B cell (primary cell): ENCODE data around the gene TMEM185A.

Source experiments
- EZH2 ChIP-seq: IDR thresholded peaks from 2 replicates; pipeline ENCODE4 v1.6.1; 2012; ENCODE audit warnings: borderline replicate concordance, low read depth, mild to moderate bottlenecking, moderate library complexity, low read length; ENCODE audit not compliant: insufficient read depth, poor library complexity, severe bottlenecking
- TF ChIP-seq, protein P1 (sequence below): fragments of 200-600 bp; IDR thresholded peaks from one replicate; pipeline ENCODE4 v1.8.0; 2022; ENCODE audit warnings: antibody characterized with exemption, mild to moderate bottlenecking

DNA sequence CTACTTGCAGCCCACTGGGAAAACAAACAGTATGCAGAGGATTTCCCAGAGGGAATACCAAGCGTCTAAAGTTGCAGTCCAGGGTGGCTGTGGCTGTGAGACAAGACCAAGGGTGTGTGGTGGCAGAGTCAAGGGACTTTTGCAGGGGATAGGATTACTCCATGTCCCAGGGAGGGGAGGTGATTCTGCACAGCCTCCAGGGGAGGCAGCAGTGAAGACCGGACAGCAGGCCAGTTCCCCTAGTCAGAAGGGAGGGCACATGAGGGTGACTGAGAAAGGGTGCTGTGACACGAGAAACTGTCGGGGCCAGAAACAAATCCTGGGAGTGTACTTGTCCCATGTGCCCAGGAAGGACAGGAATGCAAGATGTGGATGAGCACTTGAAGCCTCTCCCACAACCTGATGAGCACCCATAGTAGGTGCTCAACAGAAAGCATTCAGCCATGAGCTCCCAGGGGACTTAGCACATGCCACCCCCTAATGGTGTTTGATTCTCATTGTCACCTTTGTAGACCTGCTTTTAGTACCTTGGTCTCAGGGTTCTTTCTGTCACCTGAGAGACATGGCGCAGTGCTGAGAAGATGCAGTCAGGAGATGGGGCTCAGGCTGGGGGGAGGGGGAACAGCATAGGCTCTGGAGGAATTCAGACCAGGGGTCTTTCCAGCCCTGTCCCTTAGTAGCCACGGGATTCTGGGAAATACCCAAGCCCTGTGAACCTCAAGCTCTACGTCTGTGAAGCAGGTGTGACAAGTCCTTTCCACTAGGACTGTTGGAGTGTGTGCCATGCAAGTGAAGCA is 63.8 kb downstream of the TMEM185A start:
- TF ChIP-seq, protein P1, sequence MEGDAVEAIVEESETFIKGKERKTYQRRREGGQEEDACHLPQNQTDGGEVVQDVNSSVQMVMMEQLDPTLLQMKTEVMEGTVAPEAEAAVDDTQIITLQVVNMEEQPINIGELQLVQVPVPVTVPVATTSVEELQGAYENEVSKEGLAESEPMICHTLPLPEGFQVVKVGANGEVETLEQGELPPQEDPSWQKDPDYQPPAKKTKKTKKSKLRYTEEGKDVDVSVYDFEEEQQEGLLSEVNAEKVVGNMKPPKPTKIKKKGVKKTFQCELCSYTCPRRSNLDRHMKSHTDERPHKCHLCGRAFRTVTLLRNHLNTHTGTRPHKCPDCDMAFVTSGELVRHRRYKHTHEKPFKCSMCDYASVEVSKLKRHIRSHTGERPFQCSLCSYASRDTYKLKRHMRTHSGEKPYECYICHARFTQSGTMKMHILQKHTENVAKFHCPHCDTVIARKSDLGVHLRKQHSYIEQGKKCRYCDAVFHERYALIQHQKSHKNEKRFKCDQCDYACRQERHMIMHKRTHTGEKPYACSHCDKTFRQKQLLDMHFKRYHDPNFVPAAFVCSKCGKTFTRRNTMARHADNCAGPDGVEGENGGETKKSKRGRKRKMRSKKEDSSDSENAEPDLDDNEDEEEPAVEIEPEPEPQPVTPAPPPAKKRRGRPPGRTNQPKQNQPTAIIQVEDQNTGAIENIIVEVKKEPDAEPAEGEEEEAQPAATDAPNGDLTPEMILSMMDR, result no peak
- no peak for TF ChIP-seq EZH2
